Stimulated activated CD4-positive, alpha-beta T cell treated with anti-CD3 and anti-CD28 coated beads, Interleukin-1b, Interleukin-23, amount 100 ng/mL, for 4 hours (primary cell): ENCODE data around the gene SSBP4.

Source experiments
- DNase-seq, 2 donors: peaks; one replicate each; pipeline ENCODE4 v3.0.0-alpha.2; 2020; ENCODE audit warnings: low read depth in 2 of 2

The SSBP4 gene

GRCh38 chr19:18433015-18433691 lies 14.0 kb downstream of the SSBP4 start:
- peak; percentile 32 to 50 for DNase-seq

GRCh38 chr19:18433735-18434398 lies 14.7 kb downstream of the SSBP4 start:
- no peak for DNase-seq

GRCh38 chr19:18434411-18435175 lies 15.4 kb downstream of the SSBP4 start:
- DNase-seq = no peak

GRCh38 chr19:18435178-18435841 lies 16.1 kb downstream of the SSBP4 start:
- no peak for DNase-seq

GRCh38 chr19:18435842-18436670 lies 16.9 kb downstream of the SSBP4 start:
- DNase-seq = no peak

- peak; percentile 54 to 55 for DNase-seq
Observed at GRCh38 chr19:18436671-18437490, 17.7 kb downstream of the SSBP4 start.

- peak; percentile 43 to 44 for DNase-seq
Observed at GRCh38 chr19:18437491-18438330, 18.5 kb downstream of the SSBP4 start, which contains the start of gene ISYNA1. Gene ISYNA1 (minus strand): TSS chr19:18438133. CDS start chr19:18437979, 154 bp downstream.

GRCh38 chr19:18438331-18439024 lies 19.3 kb downstream of the SSBP4 start:
- no peak for DNase-seq

- DNase-seq = no peak
Observed at GRCh38 chr19:18439025-18439909, 20.1 kb downstream of the SSBP4 start.

GRCh38 chr19:18439910-18440237 lies 20.7 kb downstream of the SSBP4 start:
- no peak for DNase-seq

GRCh38 chr19:18440415-18440877 lies 21.2 kb downstream of the SSBP4 start:
- no peak for DNase-seq

GRCh38 chr19:18440936-18441803 lies 22.0 kb downstream of the SSBP4 start:
- DNase-seq = no peak

GRCh38 chr19:18441804-18442788 lies 22.9 kb downstream of the SSBP4 start:
- no peak for DNase-seq

GRCh38 chr19:18442941-18443340 lies 23.7 kb downstream of the SSBP4 start:
- no peak for DNase-seq

- DNase-seq = no peak
Observed at GRCh38 chr19:18443406-18443805, 24.2 kb downstream of the SSBP4 start.

- DNase-seq = no peak
Observed at GRCh38 chr19:18443831-18444230, 24.6 kb downstream of the SSBP4 start.
